SK-MEL-5 (cell line): ENCODE results near the gene P2RY12. TPM values are rescaled to one million over a fixed set of nuclear protein-coding genes. Genes with fewer than 3 reads are reported as not detected.
A peak's percentile ranks its signal among the peaks of the same experiment; 100 is the strongest.

Experiments used
- DNase-seq: peaks from one replicate; pipeline ENCODE4 v3.0.0-alpha.2; 2016; ENCODE audit warnings: low read depth, low spot score
- in situ Hi-C: cut with HindIII; loops from 2 replicates; pipeline ENCODE4 v1.10.0; 2016; ENCODE audit warnings: low sequenced_read_pairs, high pct_unique_total_duplicates, low pct_unique_long_range_greater_than_20kb
- total RNA-seq: library from RNA; depleted of rRNA; stranded (reverse); fragments of >200 nt; shearing (Covaris generic); gene quantifications from 2 replicates; pipeline ENCODE4 v1.2.3, GENCODE V29; 2014

Gene P2RY12
- total RNA-seq, 1 experiment from 2014 or later = not detected

GRCh38 chr3:151366993-151367392, 17.6 kb downstream of the P2RY12 start:
- no peak for DNase-seq
- in situ Hi-C loops = no loop called here

GRCh38 chr3:151362751-151363174, 21.8 kb downstream of the P2RY12 start:
- DNase-seq = no peak
- in situ Hi-C loops = no loop called here

GRCh38 chr3:151357463-151357850, 27.1 kb downstream of the P2RY12 start:
- in situ Hi-C loops = no loop called here
- DNase-seq = peak; percentile 63

GRCh38 chr3:151356794-151357462, 27.6 kb downstream of the P2RY12 start:
- in situ Hi-C loops = no loop called here
- peak; percentile 35 for DNase-seq

GRCh38 chr3:151351648-151352047, 32.9 kb downstream of the P2RY12 start:
- in situ Hi-C loops = no loop called here
- no peak for DNase-seq

- no peak for DNase-seq
- in situ Hi-C loops = no loop called here
Observed at GRCh38 chr3:151351219-151351618, 33.3 kb downstream of the P2RY12 start.

GRCh38 chr3:151350656-151351055, 33.9 kb downstream of the P2RY12 start:
- in situ Hi-C loops = no loop called here
- no peak for DNase-seq

GRCh38 chr3:151347432-151347831, 37.1 kb downstream of the P2RY12 start:
- in situ Hi-C loops = no loop called here
- no peak for DNase-seq

- no peak for DNase-seq
- in situ Hi-C loops = no loop called here
Observed at GRCh38 chr3:151346292-151346691, 38.3 kb downstream of the P2RY12 start.

- peak; percentile 6 for DNase-seq
- in situ Hi-C loops = no loop called here
Observed at GRCh38 chr3:151345859-151346258, 38.7 kb downstream of the P2RY12 start.

- in situ Hi-C loops = no loop called here
- no peak for DNase-seq
Observed at GRCh38 chr3:151331696-151332095, 52.9 kb downstream of the P2RY12 start.

GRCh38 chr3:151330899-151331298, 53.7 kb downstream of the P2RY12 start:
- no peak for DNase-seq
- in situ Hi-C loops = no loop called here

- DNase-seq = no peak
- in situ Hi-C loops = no loop called here
Observed at GRCh38 chr3:151330379-151330778, 54.2 kb downstream of the P2RY12 start.

GRCh38 chr3:151329363-151329762, 55.2 kb downstream of the P2RY12 start, which contains the start of gene P2RY13:
TSS of gene P2RY13 (minus strand) at chr3:151329549. CDS start at chr3:151329528, 21 bp downstream.
- no peak for DNase-seq
- in situ Hi-C loops = no loop called here

GRCh38 chr3:151328298-151328995, 56.1 kb downstream of the P2RY12 start:
- DNase-seq = no peak
- in situ Hi-C loops = no loop called here

GRCh38 chr3:151327571-151328198, 56.9 kb downstream of the P2RY12 start:
- DNase-seq = peak; percentile 53
- in situ Hi-C loops = no loop called here

GRCh38 chr3:151322511-151322910, 62.0 kb downstream of the P2RY12 start:
- in situ Hi-C loops = no loop called here
- no peak for DNase-seq

- in situ Hi-C loops = no loop called here
- no peak for DNase-seq
Observed at GRCh38 chr3:151321526-151321925, 63.0 kb downstream of the P2RY12 start.

GRCh38 chr3:151320131-151320530, 64.4 kb downstream of the P2RY12 start:
- in situ Hi-C loops = no loop called here
- DNase-seq = no peak
